HG03039 (cell line): ENCODE data around the gene DIP2C.
"Not testable (repeated sequence)": the region's sequence is repeated elsewhere in the genome, so short reads cannot be mapped to it uniquely, and the experiment has no call there.

Experiments
- ATAC-seq: cut with Tn5 transposase; IDR thresholded peaks from one replicate; pipeline ENCODE4 v1.9.1; 2021; ENCODE audit warnings: mild to moderate bottlenecking, moderate library complexity; ENCODE audit not compliant: unreplicated experiment

Gene DIP2C

DNA sequence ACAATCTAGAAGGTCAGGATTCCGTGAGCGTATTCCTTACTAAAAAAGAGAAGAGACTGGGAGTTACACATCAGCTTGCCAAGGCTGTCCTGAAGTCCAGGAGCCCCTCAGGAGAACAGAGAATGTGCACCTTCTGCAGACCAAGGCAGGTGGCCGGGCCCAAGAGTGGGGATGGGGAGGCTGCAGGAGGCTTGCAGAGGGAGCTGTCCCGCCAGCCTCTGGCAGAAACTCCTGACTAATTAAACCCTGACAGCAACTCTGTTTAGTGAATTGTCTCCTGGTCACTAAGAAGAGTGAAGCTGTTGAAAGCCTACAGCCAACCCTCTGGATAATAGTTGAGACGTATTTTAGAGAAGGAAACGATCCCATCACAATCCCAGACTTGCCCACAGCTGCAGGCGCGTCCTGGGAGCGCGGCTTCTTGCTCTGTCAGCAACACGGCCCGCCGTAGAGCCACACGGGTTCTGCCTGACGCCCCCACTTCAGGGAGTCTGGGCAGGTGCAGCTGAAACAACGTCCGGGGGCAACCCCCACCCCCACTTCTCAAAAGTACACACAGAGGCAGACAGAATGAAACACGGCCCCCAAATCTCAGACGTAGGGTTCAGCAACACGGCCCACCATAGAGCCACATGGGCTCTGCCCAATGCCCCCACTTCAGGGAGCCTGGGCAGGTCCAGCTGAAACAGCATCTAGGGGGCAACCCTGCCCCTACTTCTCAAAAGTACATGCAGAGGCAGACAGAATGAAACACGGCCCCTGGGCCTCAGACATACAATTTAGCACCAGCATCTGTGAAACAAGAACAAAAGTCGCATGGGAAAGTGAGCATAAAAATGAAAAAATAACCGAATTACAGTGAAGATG lies 45.2 kb downstream of the DIP2C start:
- no peak for ATAC-seq

DNA sequence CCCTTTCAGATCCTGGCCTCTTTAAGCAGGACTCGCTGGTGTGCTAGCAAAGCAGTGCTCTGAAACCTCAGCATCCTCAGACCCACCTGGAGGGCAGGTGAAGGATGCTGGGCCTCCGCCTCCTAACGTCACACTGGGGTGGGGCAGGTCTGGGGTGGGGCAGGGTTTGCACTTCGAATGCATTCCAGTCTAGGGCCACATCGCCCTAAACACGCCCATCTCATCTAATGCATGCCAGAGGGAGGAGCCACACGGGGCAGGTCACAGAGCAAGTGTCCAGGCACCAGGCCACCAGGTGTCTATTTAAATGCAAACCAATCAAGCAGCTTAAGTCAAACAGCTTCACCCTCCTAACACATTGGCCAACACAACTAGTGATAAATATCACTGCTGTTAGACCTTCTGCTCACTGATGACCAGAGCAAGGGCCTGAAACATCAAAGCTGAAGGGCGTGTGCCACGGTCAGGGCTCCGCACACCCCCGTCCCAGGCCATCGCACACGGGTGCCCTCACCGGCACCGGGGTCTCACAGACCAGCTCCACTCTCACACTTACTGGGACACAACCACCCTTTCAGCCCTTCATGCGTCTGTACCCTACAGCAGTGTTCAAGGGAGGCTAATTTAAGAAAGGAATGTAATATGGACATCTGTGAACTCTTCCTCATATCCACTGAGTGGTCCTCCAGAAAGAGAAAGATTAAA lies 47.1 kb downstream of the DIP2C start:
- no peak for ATAC-seq

DNA sequence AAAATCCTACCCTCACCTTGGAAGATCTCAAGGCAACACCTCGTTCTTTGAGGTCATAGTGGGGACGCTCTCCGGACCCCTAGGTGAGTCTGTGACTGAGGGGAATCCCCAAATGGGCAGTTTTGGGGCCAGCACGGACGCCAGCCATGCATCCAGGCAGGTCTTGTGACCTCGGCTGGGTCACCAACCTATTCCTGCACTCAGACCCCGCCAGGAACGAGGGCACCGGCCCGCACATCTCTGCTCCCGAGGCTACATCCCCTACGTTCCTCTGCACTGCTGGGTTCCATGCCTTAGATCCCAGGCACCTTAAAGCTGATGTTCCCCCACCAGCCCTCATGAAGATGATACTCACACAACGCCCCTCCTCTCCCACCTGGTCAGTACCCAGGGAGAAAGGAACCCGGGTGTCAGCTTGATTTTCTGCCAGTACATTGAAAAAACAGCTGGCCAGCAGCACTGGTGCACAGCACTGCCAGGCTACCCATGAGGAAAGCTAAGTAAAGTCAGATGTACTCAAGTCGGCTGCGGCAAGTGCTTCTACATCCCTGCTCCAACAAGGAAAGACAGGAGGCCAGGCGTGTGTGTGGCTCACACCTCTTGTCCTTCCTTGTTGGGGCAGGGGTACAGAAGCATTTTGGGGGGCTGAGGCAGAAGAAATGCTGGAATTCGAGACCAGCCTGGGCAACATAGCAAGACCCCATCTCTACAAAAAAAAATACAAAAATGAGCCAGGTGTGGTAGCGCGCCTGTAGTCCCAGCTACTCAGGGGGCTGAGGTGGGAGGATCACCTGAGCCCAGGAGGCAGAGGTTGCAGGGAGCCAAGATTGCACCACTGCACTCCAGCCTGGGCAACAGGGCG lies 48.1 kb downstream of the DIP2C start:
- no peak for ATAC-seq

DNA sequence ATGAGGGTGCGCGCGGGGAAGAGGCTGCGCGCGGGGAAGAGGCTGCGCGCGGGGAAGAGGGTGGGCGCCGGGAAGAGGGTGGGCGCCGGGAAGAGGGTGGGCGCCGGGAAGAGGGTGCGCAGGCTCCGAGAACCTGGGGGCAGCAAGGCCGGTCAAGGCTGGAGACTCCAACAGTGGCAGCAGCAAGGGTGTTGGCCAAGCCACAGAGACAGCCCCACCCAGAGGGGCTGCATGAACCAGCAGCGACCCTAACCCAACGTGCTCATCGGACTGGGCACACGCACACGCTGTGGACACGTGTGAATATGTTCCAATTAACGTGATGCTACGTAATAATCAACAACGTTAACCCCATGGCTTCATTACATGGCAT lies 48.8 kb downstream of the DIP2C start:
- no peak for ATAC-seq

DNA sequence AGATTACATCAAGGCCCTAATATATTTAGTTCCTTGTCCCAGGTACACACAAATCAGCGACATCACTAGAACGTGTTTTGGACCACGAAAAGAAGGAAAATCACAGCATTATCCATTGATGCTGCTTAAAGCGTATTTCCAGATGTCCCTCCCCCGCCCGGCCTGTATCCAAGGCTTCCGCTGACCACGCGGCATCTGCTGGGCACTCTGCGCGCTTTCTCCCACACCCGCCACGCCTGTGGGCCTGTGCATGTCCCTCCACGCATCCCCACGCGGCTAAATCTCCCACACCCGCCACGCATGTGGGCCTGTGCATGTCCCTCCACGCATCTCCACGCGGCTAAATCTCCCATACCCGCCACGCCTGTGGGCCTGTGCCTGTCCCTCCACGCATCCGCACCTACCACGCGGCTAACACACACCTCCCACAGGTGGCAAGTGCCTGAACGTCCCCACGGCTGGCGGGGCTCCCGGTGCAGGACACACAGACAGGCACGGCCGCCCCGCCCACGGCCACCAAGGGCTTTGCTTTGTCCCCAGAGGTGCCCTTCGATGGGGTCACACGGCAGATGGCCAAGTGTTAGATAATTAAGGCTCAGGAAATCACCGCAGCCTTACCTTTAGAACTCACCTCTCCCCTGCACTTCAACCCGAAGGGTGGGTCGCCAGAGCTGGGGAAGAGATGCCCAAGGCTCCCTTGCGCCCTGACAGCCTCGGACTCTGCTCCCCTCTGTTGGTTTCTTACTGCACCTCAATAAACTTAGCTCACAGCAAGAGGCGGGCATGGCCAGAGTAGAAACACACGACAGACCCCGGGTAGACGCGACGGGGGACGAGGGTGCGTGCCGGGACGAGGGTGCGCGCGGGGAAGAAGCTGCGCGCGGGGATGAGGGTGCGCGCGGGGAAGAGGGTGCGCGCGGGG lies 49.5 kb downstream of the DIP2C start:
- no peak for ATAC-seq

DNA sequence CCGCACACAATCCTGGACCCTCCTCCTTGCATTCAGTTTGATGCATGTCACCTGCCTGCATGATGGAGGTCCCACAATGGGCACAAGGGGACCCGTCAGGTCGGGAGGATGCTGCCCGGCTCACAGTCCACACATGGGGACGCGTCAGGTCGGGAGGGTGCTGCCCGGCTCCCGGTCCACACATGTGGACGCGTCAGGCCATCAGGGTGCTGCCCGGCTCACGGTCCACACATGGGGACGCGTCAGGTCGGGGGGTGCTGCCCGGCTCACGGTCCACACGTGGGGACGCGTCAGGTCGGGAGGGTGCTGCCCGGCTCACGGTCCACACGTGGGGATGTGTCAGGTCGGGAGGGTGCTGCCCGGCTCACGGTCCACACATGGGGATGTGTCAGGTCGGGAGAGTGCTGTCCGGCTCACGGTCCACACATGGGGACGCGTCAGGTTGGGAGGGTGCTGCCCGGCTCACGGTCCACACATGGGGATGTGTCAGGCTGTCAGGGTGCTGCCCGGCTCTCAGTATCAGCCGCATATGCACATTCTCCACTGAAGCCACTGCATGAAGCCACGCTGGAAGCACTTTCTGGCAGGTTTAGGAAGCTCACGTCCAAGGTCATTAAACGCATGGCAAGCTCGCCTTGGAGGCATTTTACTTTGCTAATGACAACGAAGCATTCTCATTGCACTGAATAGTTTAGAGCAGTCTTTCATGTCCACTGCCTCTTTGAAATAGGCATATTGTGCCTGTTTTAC lies 50.3 kb downstream of the DIP2C start:
- ATAC-seq = no peak

DNA sequence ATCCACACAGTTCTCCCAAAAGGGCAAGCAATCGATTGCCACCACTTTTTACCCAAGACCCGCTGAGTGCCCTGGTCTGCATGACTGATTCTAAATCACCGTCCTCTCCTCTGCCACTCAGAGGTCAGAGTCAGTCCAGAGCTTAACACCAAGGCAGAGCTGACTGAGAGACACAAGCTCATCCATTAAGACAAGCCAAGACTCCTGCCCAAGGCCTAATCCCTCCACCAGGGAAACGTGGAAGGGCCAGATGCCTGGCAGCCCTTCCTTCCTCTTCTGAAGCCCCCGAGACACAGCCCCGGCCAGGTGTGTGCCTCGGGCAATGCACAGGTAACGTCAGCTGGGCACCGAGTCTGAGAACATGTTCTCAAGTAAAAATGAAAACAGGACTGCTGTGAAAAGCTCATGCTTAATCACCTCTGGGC lies 51.7 kb downstream of the DIP2C start:
- no peak for ATAC-seq

DNA sequence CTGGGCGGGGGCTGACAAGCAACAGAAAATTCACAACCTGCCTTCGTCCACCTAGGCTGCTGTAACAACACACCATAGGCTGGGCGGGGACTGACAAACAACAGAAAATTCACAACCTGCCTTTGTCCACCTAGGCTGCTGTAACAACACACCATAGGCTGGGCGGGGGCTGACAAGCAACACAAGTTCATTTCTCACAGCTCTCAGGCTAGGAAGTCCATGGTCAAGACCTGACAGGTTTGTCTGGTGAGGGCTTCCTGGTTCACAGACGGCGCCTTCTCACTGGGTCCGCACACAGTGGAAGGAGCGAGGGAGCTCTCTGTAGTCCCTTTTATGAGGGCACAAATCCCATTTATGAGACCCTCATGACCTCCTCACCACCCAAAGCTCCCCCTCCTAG lies 52.2 kb downstream of the DIP2C start:
- no peak for ATAC-seq

DNA sequence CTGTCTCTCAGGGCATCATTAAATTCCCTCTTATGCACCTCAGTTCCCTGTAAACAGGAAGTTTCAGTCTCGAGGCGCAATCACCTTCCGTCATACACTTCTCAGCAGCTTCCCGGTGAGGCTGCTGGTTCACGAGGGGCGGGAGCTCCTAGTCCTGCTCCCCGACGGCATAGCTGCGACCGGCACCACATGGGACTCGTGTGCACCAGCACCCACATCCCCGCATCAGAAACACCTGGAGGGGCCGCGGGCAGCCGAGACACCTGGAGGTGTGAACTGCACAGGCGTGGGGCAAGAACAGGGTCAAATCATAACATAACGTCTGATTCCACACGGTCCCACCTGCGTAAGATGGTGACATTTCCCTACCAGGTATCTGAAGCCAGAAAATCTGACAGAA lies 52.7 kb downstream of the DIP2C start:
- ATAC-seq = no peak

DNA sequence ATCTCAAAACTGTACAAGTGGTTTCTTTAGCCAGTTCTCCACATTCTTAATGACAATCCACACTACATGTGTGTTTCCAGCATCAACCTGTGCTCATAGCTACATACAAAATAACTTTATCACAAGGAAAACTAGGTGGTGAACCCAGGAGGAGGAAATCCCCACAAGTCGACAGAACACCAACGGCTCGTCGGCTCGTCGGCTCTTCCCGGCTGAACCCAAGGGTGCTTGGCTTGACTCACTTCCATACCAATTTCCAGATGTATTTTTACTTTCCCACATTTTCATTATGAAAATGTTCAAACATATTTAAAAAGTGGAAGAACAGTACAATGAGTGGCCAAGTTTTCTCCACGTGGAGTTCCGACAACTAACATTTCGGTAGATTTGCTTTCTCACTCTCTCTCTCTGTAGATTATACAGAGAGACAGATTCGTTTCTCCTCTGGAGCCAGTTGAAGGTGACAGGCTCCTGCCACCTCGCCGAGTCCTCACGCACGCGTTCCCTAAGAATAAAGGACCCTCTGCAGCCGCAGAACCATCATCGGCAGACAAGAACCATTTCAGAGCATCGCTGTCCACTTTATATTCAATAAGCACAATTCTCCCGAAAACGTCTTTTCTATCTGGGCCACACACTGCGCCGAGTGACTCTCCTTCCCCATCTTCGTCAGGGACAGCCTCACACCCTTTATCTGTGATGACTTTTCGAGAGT lies 53.3 kb downstream of the DIP2C start:
- no peak for ATAC-seq

DNA sequence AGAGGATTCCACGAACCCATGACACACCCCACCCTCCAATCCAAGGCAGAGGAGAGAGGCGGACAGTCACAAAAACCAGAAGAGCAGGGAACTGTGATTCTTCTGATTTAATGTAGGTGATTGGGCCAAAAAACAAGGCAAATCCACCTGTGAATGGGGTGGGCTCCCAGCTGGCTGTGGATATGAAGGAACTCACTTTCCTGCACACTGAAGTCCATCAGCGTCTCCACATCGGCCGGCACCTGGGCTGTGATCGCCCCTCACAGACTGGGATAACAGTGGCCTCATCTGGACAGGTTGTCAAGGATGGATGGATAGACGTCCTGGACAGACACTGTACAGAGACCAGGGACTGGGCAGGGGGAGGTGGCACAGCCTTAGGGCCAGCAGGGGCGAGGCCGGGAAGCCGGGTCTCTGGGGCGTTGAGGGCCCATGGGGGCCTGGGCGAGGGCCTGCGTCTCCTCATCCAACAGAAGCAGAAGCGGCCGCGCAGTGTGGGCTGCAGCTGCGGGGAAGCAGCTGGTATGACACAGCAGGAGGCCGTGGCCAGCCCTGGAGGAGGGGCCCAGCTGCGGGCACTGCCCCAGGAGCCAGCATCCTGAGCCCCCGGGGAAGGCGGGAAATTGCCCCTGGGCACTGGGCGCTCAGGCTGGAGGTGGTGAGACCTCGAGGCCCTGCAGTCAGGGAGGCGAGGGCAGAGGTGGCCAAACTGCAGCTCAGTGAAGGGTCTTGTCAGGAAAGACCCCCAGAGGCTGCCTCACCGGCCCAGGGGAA lies 54.2 kb downstream of the DIP2C start:
- no peak for ATAC-seq

DNA sequence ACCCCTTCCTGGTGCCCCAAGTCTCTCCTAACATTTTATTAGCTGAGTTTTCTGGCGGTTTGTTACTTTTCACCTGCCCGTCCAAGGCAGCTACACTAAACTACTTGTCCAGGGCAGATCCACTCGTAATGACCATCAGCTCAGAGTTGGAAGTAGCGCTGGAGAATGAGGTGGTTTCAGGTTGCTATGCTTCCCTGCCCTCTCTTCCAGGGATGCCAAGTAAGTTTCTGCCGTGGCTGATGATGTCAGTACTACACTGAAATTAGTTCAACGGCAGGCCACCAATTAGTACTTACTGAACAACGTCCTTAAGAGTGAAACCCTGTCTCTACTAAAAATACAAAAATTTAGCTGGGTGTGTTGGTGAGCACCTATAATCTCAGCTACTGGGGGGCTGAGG lies 55.2 kb downstream of the DIP2C start:
- no peak for ATAC-seq

DNA sequence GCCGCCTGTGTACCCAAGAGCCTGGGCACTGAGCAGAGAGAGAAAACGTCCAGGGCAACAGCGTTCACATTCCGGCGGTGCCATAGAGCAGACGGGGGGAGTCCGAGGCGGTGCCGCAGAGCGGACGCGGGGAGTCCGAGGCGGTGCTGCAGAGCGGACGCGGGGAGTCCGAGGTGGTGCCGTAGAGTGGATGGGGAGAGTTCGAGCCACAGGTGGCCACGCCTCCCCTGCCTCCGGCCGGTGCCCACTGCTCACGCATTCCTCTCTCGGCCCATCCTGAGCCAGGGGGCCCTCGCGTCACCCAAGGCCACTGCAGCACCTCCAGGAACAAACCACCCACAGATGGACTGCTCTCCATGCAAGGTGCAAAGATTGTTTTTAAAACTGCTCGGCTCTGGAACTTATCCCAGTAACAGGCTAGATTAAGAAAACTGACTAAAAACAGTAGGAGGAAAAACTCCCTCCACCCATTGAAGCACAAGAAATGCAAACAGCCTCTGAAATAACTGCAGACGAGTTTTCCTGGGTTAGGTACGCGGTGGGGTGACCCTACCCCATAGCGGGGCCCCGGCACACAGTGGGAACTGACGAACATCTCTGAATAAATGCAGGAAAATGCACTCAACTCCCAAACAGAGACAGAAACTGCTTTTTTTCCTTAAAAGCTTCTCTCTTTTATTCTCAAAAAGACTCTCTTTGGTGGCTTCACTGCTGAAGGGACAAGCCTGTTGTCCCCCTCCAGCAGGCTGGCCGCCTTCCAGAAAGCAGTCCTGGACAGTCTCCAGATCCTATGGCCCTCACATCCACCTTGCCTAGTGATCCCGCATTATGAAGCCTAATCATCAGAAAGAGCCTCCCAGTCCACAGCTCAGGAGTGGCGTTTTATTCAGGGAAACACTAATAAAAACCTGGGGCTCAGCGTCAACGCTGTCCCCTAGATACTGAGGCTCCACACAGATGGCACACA lies 55.9 kb downstream of the DIP2C start:
- ATAC-seq = no peak

DNA sequence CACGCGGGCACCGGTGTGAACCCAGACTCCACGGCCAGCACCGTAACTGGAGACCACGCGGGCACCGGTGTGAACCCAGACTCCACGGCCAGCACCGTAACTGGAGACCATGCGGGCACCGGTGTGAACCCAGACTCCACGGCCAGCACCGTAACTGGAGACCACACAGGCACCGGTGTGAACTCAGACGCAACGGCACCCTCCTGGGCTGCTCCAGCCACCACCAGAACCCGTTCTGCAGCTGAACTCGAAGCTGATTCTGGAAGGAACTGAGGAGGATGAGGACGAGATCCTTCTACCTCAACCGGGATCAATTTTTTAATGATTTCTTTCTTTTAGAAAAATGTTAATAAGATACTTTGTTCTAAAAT lies 56.7 kb downstream of the DIP2C start:
- ATAC-seq = not testable (repeated sequence)

DNA sequence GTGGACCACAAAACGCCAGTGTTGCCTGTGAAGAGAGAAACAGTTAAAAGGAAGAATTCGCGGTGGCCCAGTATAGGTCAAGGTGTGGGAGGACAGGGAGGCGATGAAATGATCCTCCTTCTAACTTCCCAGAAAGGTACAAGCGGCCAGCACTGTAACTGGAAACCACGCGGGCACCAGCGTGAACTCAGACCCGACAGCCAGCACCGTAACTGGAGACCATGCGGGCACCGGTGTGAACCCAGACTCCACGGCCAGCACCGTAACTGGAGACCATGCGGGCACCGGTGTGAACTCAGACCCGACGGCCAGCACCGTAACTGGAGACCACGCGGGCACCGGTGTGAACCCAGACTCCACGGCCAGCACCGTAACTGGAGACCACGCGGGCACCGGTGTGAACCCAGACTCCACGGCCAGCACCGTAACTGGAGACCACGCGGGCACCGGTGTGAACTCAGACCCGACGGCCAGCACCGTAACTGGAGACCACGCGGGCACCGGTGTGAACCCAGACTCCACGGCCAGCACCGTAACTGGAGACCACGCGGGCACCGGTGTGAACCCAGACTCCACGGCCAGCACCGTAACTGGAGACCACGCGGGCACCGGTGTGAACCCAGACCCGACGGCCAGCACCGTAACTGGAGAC lies 57.2 kb downstream of the DIP2C start:
- not testable (repeated sequence) for ATAC-seq

DNA sequence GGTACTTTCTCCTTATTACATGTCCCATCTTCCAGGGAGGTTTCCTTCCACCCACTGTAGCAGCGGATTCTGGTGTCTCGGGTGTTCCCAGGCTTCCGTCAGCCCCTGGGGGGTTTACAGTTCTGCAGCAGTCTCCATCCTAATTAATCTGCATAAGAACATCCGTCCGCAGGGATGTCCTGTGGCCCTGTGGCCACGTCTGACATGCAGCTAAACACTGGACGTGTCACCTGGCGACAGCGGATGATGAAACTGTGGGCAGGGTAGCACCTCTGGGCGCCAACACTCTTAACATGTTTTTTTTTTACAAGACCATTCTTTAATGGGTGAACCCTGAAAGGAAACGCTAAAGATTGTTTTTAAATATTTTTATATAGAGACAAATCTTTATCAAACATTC lies 58.2 kb downstream of the DIP2C start:
- ATAC-seq = no peak
